Measurements from ENCODE around the gene UNC5A.

UNC5A gene

GRCh38 chr5:176857894-176858273 lies 47.5 kb downstream of the UNC5A start:
- no peak overlapping the region for H4K91ac ChIP-seq (ENCODE audit: low read depth, low read length)
- no peaks in the 10 kb centered on the region for H3K79me2 ChIP-seq (ENCODE audit: control insufficient read depth, insufficient read depth, low read length, poor library complexity)
- no peak overlapping the region for H3K18ac ChIP-seq (ENCODE audit: low read length)
- DNase-seq, result no peak
- H3K4ac ChIP-seq (ENCODE audit: low read depth, low read length), result no peak overlapping the region
- H3K79me1 ChIP-seq (ENCODE audit: low read length), result no peaks in the 10 kb centered on the region
- H3K27me3 ChIP-seq (ENCODE audit: insufficient read depth, low read length), result no peaks in the 10 kb centered on the region
- no peak overlapping the region for H4K12ac ChIP-seq (ENCODE audit: low read depth, low read length)
- H4K8ac ChIP-seq (ENCODE audit: low read depth, low read length), result no peak overlapping the region
- H2AK5ac ChIP-seq (ENCODE audit: low read length), result no peak overlapping the region
- H2BK12ac ChIP-seq (ENCODE audit: low read length), result no peak overlapping the region
- H3K14ac ChIP-seq (ENCODE audit: low read length), result no peak overlapping the region
- no CpG with 5 or more reads among the region's 11 CpGs for WGBS (ENCODE audit: extremely low coverage, insufficient coverage, insufficient read length)
- H3K23ac ChIP-seq (ENCODE audit: low read length), result no peak overlapping the region
- H2AFZ ChIP-seq (ENCODE audit: insufficient read depth, low read length, poor library complexity), result no peak overlapping the region
- no peaks in the 10 kb centered on the region for H3K36me3 ChIP-seq (ENCODE audit: control insufficient read depth in 1 of 2, insufficient read depth in 2 of 2, low read length in 2 of 2)
- no peak overlapping the region for H3K4me2 ChIP-seq (ENCODE audit: low read length)
- H2BK5ac ChIP-seq (ENCODE audit: low read depth, low read length, poor library complexity), result no peak overlapping the region
- H3K9ac ChIP-seq (ENCODE audit: low read length), result no peak overlapping the region
- H3K27ac ChIP-seq (ENCODE audit: low read depth, low read length), result no peak overlapping the region
- no peaks in the 10 kb centered on the region for H3K4me1 ChIP-seq (ENCODE audit: control insufficient read depth in 1 of 2, insufficient read depth in 2 of 2, low read length in 2 of 2)
- H3K4me3 ChIP-seq (ENCODE audit: low read depth, low read length), result no peak overlapping the region
- no peak overlapping the region for H2BK120ac ChIP-seq (ENCODE audit: insufficient read depth, low read length, poor library complexity)
- peaks cover 4% of the 10 kb centered on the region for H3K9me3 ChIP-seq (ENCODE audit: insufficient read depth, low read depth, low read length)

GRCh38 chr5:176859916-176860315 lies 49.6 kb downstream of the UNC5A start:
- no peak overlapping the region for H3K9ac ChIP-seq (ENCODE audit: low read length)
- H3K9me3 ChIP-seq (ENCODE audit: insufficient read depth, low read depth, low read length), result peaks cover 6% of the 10 kb centered on the region
- no peak overlapping the region for H4K8ac ChIP-seq (ENCODE audit: low read depth, low read length)
- no peaks in the 10 kb centered on the region for H3K4me1 ChIP-seq (ENCODE audit: control insufficient read depth in 1 of 2, insufficient read depth in 2 of 2, low read length in 2 of 2)
- no peak overlapping the region for H3K27ac ChIP-seq (ENCODE audit: low read depth, low read length)
- no peaks in the 10 kb centered on the region for H3K79me1 ChIP-seq (ENCODE audit: low read length)
- H2AK5ac ChIP-seq (ENCODE audit: low read length), result no peak overlapping the region
- H3K18ac ChIP-seq (ENCODE audit: low read length), result no peak overlapping the region
- no peak overlapping the region for H2BK5ac ChIP-seq (ENCODE audit: low read depth, low read length, poor library complexity)
- no peak overlapping the region for H2AFZ ChIP-seq (ENCODE audit: insufficient read depth, low read length, poor library complexity)
- H4K91ac ChIP-seq (ENCODE audit: low read depth, low read length), result no peak overlapping the region
- H3K36me3 ChIP-seq (ENCODE audit: control insufficient read depth in 1 of 2, insufficient read depth in 2 of 2, low read length in 2 of 2), result no peaks in the 10 kb centered on the region
- no peaks in the 10 kb centered on the region for H3K27me3 ChIP-seq (ENCODE audit: insufficient read depth, low read length)
- no peak overlapping the region for H3K4me3 ChIP-seq (ENCODE audit: low read depth, low read length)
- H2BK12ac ChIP-seq (ENCODE audit: low read length), result no peak overlapping the region
- no CpG with 5 or more reads among the region's 10 CpGs for WGBS (ENCODE audit: extremely low coverage, insufficient coverage, insufficient read length)
- no peak overlapping the region for H3K14ac ChIP-seq (ENCODE audit: low read length)
- no peak overlapping the region for H3K4me2 ChIP-seq (ENCODE audit: low read length)
- H2BK120ac ChIP-seq (ENCODE audit: insufficient read depth, low read length, poor library complexity), result no peak overlapping the region
- H4K12ac ChIP-seq (ENCODE audit: low read depth, low read length), result no peak overlapping the region
- no peak for DNase-seq
- no peaks in the 10 kb centered on the region for H3K79me2 ChIP-seq (ENCODE audit: control insufficient read depth, insufficient read depth, low read length, poor library complexity)
- H3K23ac ChIP-seq (ENCODE audit: low read length), result no peak overlapping the region
- no peak overlapping the region for H3K4ac ChIP-seq (ENCODE audit: low read depth, low read length)

GRCh38 chr5:176860381-176860780 lies 50.0 kb downstream of the UNC5A start:
- no peaks in the 10 kb centered on the region for H3K79me1 ChIP-seq (ENCODE audit: low read length)
- no peak overlapping the region for H2AK5ac ChIP-seq (ENCODE audit: low read length)
- H3K36me3 ChIP-seq (ENCODE audit: control insufficient read depth in 1 of 2, insufficient read depth in 2 of 2, low read length in 2 of 2), result no peaks in the 10 kb centered on the region
- H2BK120ac ChIP-seq (ENCODE audit: insufficient read depth, low read length, poor library complexity), result no peak overlapping the region
- no peaks in the 10 kb centered on the region for H3K27me3 ChIP-seq (ENCODE audit: insufficient read depth, low read length)
- no peak overlapping the region for H3K4me3 ChIP-seq (ENCODE audit: low read depth, low read length)
- H3K9me3 ChIP-seq (ENCODE audit: insufficient read depth, low read depth, low read length), result peaks cover 6% of the 10 kb centered on the region
- no peaks in the 10 kb centered on the region for H3K79me2 ChIP-seq (ENCODE audit: control insufficient read depth, insufficient read depth, low read length, poor library complexity)
- no peak overlapping the region for H2AFZ ChIP-seq (ENCODE audit: insufficient read depth, low read length, poor library complexity)
- H3K27ac ChIP-seq (ENCODE audit: low read depth, low read length), result no peak overlapping the region
- no peak overlapping the region for H3K4ac ChIP-seq (ENCODE audit: low read depth, low read length)
- no CpG with 5 or more reads among the region's 11 CpGs for WGBS (ENCODE audit: extremely low coverage, insufficient coverage, insufficient read length)
- H4K8ac ChIP-seq (ENCODE audit: low read depth, low read length), result no peak overlapping the region
- H3K4me1 ChIP-seq (ENCODE audit: control insufficient read depth in 1 of 2, insufficient read depth in 2 of 2, low read length in 2 of 2), result no peaks in the 10 kb centered on the region
- no peak overlapping the region for H2BK12ac ChIP-seq (ENCODE audit: low read length)
- DNase-seq, result no peak
- no peak overlapping the region for H3K18ac ChIP-seq (ENCODE audit: low read length)
- H4K91ac ChIP-seq (ENCODE audit: low read depth, low read length), result no peak overlapping the region
- no peak overlapping the region for H3K14ac ChIP-seq (ENCODE audit: low read length)
- H3K23ac ChIP-seq (ENCODE audit: low read length), result no peak overlapping the region
- H4K12ac ChIP-seq (ENCODE audit: low read depth, low read length), result no peak overlapping the region
- no peak overlapping the region for H3K4me2 ChIP-seq (ENCODE audit: low read length)
- H2BK5ac ChIP-seq (ENCODE audit: low read depth, low read length, poor library complexity), result no peak overlapping the region
- H3K9ac ChIP-seq (ENCODE audit: low read length), result no peak overlapping the region

GRCh38 chr5:176861276-176861675 lies 50.9 kb downstream of the UNC5A start:
- no peaks in the 10 kb centered on the region for H3K79me1 ChIP-seq (ENCODE audit: low read length)
- no peak overlapping the region for H4K8ac ChIP-seq (ENCODE audit: low read depth, low read length)
- H3K4me1 ChIP-seq (ENCODE audit: control insufficient read depth in 1 of 2, insufficient read depth in 2 of 2, low read length in 2 of 2), result no peaks in the 10 kb centered on the region
- no peaks in the 10 kb centered on the region for H3K36me3 ChIP-seq (ENCODE audit: control insufficient read depth in 1 of 2, insufficient read depth in 2 of 2, low read length in 2 of 2)
- WGBS (ENCODE audit: extremely low coverage, insufficient coverage, insufficient read length), result no CpG with 5 or more reads among the region's 11 CpGs
- H3K9ac ChIP-seq (ENCODE audit: low read length), result no peak overlapping the region
- no peak overlapping the region for H2AFZ ChIP-seq (ENCODE audit: insufficient read depth, low read length, poor library complexity)
- no peak overlapping the region for H2BK5ac ChIP-seq (ENCODE audit: low read depth, low read length, poor library complexity)
- no peak overlapping the region for H4K12ac ChIP-seq (ENCODE audit: low read depth, low read length)
- H3K18ac ChIP-seq (ENCODE audit: low read length), result no peak overlapping the region
- no peak overlapping the region for H2BK12ac ChIP-seq (ENCODE audit: low read length)
- DNase-seq, result no peak
- no peak overlapping the region for H2BK120ac ChIP-seq (ENCODE audit: insufficient read depth, low read length, poor library complexity)
- no peaks in the 10 kb centered on the region for H3K79me2 ChIP-seq (ENCODE audit: control insufficient read depth, insufficient read depth, low read length, poor library complexity)
- no peak overlapping the region for H3K14ac ChIP-seq (ENCODE audit: low read length)
- H3K27me3 ChIP-seq (ENCODE audit: insufficient read depth, low read length), result no peaks in the 10 kb centered on the region
- no peak overlapping the region for H3K23ac ChIP-seq (ENCODE audit: low read length)
- no peak overlapping the region for H3K4me2 ChIP-seq (ENCODE audit: low read length)
- peaks cover 6% of the 10 kb centered on the region for H3K9me3 ChIP-seq (ENCODE audit: insufficient read depth, low read depth, low read length)
- H3K4ac ChIP-seq (ENCODE audit: low read depth, low read length), result no peak overlapping the region
- H3K4me3 ChIP-seq (ENCODE audit: low read depth, low read length), result no peak overlapping the region
- no peak overlapping the region for H2AK5ac ChIP-seq (ENCODE audit: low read length)
- no peak overlapping the region for H3K27ac ChIP-seq (ENCODE audit: low read depth, low read length)
- H4K91ac ChIP-seq (ENCODE audit: low read depth, low read length), result no peak overlapping the region

Data from trophoblast cell (in vitro differentiated cells and primary cell).